Sigmoid colon (tissue), 7 donors: ENCODE measurements around the gene INO80E. TPM values are rescaled to one million over a fixed set of nuclear protein-coding genes. Genes with fewer than 3 reads are reported as not detected.
A peak's percentile ranks its signal among the peaks of the same experiment; 100 is the strongest.

Experiments used
- DNase-seq: peaks from one replicate; pipeline ENCODE4 v3.0.0-alpha.2; 2019
- H3K27ac ChIP-seq, 4 donors: fragments of 200-600 bp; sonication (generic); one replicate each; pipeline ENCODE4 v1.5.1; 2016 to 2019; ENCODE audit warnings: mild to moderate bottlenecking in 1 of 4
- H3K27me3 ChIP-seq, 3 donors: fragments of 200-600 bp; sonication (generic); one replicate each; pipeline ENCODE4 v1.5.1; 2019; ENCODE audit warnings: mild to moderate bottlenecking in 1 of 3
- H3K36me3 ChIP-seq, 4 donors: fragments of 200-600 bp; sonication (generic); one replicate each; pipeline ENCODE4 v1.5.1; 2016 to 2019
- H3K4me1 ChIP-seq, 4 donors: fragments of 200-600 bp; sonication (generic); one replicate each; pipeline ENCODE4 v1.5.1; 2017 to 2019
- H3K4me3 ChIP-seq, 4 donors: fragments of 200-600 bp; sonication (generic); one replicate each; pipeline ENCODE4 v1.5.1; 2017 to 2019; ENCODE audit warnings: mild to moderate bottlenecking in 2 of 4, moderate library complexity in 1 of 4
- H3K9me3 ChIP-seq, 4 donors: fragments of 200-600 bp in 3 of 4; sonication (generic) in 3 of 4; one replicate each; pipeline versions ENCODE4 v1.5.1 to v1.6.1; 2013 to 2019
- EP300 ChIP-seq, 4 donors: sonication (generic); formaldehyde crosslinking; IDR thresholded peaks; one replicate each; pipeline ENCODE4 v1.6.1; 2017; ENCODE audit warnings: antibody characterized with exemption in 4 of 4
- POLR2A ChIP-seq, 2 donors: fragments of 450-650 bp; IDR thresholded peaks; one replicate each; pipeline ENCODE4 v1.6.1; 2016; ENCODE audit warnings: antibody characterized with exemption in 2 of 2, mild to moderate bottlenecking in 2 of 2, moderate library complexity in 2 of 2
- POLR2AphosphoS5 ChIP-seq, 4 donors: sonication (generic); formaldehyde crosslinking; IDR thresholded peaks; one replicate each; pipeline ENCODE4 v1.6.1; 2017; ENCODE audit warnings: antibody characterized with exemption in 4 of 4
- WGBS, 2 donors: extraction: QIAGEN DNeasy Blood & Tissue Kit; methylation state at CpG; one replicate each; pipeline ENCODE4 v1.1.7; 2013; 5-methylcytosine and 5-hydroxymethylcytosine counted together
- intact Hi-C: fragments of 100-400 bp; cut with DNase I; formaldehyde crosslinking; loops from one replicate; pipeline ENCODE4 v1.15.1; 2023
- polyA plus RNA-seq, 3 donors: library from polyadenylated mRNA; stranded (reverse); fragments of 200-250 nt; gene quantifications; one replicate each; pipeline ENCODE4 v1.2.3, GENCODE V29; 2013
- total RNA-seq, 4 donors: library from RNA; depleted of rRNA; stranded (reverse); fragments of >200 nt; gene quantifications; one replicate each; pipeline ENCODE4 v1.1.0, GENCODE V29; 2016
- TF ChIP-seq, protein P1 (sequence below), 4 experiments: fragments of 450-650 bp in 3 of 4; fragments of 200-600 bp in 1 of 4; IDR thresholded peaks; one replicate each; pipeline ENCODE4 v1.5.1; 2016 to 2019; ENCODE audit warnings: antibody characterized with exemption in 4 of 4, mild to moderate bottlenecking in 3 of 4, moderate library complexity in 2 of 4
- donor health status: healthy with polysubstance abuse.
- donor health status: Bipolar disorder and iron deficiency.
- donor health status: healthy.

Gene INO80E
- total and polyA plus RNA-seq, 7 donors = 49.2 to 174 (median 59.8) TPM

DNA sequence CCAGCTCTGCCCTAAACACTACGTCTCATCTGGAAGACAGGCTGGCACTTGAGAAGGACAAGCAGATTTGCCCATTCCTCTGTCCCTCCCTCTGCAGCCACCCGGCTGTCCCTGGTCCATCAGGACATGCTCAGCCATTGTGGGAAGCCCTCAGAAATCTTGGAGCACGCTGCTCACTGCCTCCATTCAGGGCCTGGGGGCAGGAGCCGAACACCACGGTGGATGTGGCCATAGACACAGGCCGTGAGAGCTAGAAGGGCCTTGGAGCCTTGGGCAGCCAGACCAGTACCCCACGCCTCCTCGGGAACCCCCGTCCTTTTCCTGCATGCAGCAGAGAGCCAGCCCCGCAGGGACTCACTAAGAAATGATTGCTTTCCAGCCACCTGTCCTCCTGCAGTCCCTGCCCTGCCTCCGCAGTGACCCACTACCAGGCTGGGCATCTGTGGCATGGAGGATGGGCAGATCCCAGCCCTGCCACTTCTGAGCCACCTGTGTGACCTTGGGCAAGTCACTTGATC lies 11.4 kb downstream of the INO80E start:
- no peak overlapping the region for H3K4me3 ChIP-seq
- WGBS, 2 donors = 73 to 84% methylated on average over 11 of the region's 11 CpGs
- no peak overlapping the region for H3K27ac ChIP-seq
- peaks cover 0 to 28% (median 24%) of the 10 kb centered on the region in 4 donors for H3K4me1 ChIP-seq
- intact Hi-C loops = no loop called here
- TF ChIP-seq POLR2AphosphoS5 (IDR thresholded peaks at IDR 0.05) (peak in 1 of 4 donors; percentile 3), EP300 (IDR thresholded peaks at IDR 0.05) (no peak)
- no peak for DNase-seq
- H3K27me3 ChIP-seq = peaks cover 24 to 42% (median 36%) of the 10 kb centered on the region in 3 donors
- H3K9me3 ChIP-seq = no peaks in the 10 kb centered on the region
- peaks cover 0 to 7% (median 0%) of the 10 kb centered on the region in 4 donors for H3K36me3 ChIP-seq

DNA sequence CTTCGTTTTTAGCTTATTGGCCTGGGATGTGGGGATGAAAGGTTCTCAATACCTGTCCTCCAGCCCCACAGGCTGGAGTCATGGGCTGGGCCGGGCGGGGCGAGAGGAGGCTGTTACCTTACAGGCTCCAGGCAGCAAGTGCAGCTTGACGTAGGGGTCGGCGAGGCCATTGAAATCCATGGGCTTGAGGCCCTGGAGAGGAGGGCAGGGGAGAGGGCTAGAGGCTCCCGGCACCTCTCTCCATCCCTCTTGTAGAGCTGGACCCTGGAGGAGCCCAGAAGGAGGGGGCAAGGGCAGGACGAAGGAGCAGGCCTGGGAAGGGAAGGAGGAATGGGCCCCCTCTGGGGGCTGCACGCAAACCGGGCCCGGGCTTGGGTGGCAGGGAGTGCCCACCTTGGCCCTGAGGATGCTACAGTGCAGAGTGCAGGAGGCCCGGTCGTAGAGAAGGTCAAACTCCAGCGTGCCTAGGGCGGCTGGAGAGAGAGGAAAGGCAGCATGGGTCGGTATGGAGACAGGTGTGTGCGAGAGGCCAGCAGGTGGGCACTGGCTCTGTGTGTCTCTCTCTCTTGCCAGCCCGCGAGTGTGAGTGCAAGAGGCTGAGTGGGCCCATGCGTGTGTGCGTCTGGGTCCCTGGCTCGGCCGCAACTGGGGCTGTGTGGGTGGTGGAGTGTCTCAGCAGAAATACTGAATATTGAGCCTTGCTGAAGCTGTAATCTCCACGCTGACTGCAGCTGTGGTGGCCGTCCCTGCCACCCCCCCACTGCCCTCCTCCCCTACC lies 13.2 kb downstream of the INO80E start:
- DNase-seq = no peak
- intact Hi-C loops = no loop called here
- WGBS, 2 donors = 22 to 51% methylated on average over 26 of the region's 26 CpGs

DNA sequence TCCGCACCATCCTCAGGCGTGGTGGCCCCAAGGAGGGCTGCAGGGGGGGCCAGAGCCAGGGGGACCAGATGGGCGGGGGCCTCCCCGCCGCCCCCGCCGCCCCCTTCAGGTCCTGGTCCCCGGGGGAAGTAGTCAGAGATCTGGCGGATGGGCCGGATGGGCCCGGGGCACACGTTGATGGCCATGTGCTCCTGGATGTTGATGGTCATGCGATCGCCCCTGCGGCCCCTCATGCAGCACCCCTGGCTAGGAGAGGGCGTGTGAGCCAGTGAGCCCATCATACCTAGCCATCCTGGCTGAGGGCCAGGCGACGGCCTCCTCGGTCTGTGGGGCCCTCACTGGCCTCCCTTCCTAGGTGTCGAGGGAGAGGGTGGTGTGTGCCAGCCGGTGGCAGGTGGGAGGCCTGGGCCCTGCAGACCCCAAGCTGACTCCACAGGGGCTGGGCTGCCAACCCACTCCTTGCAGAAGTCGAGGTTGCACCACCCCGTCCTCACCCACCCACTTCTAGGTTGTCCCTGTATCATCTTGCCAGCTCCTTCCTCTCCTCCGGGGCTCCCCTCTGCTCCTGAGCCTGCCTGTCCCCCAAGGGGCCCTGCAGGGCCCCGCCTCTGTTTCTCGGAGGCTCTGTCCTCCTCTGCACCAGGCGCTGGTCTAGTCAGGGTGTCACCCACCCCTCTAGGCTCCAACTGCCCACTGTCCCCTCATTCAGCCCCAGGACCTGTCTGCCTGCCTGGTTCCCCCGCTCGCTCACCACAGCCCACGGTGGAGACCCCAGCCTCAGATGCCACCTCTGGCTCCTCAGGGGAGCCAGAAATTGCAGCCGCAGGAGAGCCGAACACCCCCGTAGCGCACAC lies 14.2 kb downstream of the INO80E start:
- 23 to 30% methylated on average over 34 of the region's 34 CpGs for WGBS, 2 donors
- intact Hi-C loops = no loop called here
- Histone ChIP-seq H3K27ac (no peak overlapping the region), H3K4me1 (peaks cover 0 to 23% (median 21%) of the 10 kb centered on the region in 4 donors), H3K27me3 (peaks cover 24 to 47% (median 41%) of the 10 kb centered on the region in 3 donors), H3K4me3 (peak overlapping the region in 3 of 4 donors; percentile 25 to 46 (median 40)), H3K9me3 (no peaks in the 10 kb centered on the region), H3K36me3 (no peaks in the 10 kb centered on the region)
- DNase-seq = no peak
- no peak for TF ChIP-seq POLR2A (IDR thresholded peaks at IDR 0.05)
- TF ChIP-seq POLR2AphosphoS5 (IDR thresholded peaks at IDR 0.05) = no peak
- no peak for TF ChIP-seq EP300 (IDR thresholded peaks at IDR 0.05)
- TF ChIP-seq, protein P1, sequence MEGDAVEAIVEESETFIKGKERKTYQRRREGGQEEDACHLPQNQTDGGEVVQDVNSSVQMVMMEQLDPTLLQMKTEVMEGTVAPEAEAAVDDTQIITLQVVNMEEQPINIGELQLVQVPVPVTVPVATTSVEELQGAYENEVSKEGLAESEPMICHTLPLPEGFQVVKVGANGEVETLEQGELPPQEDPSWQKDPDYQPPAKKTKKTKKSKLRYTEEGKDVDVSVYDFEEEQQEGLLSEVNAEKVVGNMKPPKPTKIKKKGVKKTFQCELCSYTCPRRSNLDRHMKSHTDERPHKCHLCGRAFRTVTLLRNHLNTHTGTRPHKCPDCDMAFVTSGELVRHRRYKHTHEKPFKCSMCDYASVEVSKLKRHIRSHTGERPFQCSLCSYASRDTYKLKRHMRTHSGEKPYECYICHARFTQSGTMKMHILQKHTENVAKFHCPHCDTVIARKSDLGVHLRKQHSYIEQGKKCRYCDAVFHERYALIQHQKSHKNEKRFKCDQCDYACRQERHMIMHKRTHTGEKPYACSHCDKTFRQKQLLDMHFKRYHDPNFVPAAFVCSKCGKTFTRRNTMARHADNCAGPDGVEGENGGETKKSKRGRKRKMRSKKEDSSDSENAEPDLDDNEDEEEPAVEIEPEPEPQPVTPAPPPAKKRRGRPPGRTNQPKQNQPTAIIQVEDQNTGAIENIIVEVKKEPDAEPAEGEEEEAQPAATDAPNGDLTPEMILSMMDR (IDR thresholded peaks at IDR 0.05) = no peak

More for the DNA sequence above, 13.2 kb downstream of the INO80E start:
- no peak for TF ChIP-seq POLR2AphosphoS5 (IDR thresholded peaks at IDR 0.05)
- TF ChIP-seq EP300 (IDR thresholded peaks at IDR 0.05) = no peak
- TF ChIP-seq, protein P1 (IDR thresholded peaks at IDR 0.05) = no peak
- peaks cover 24 to 47% (median 41%) of the 10 kb centered on the region in 3 donors for H3K27me3 ChIP-seq
- H3K27ac ChIP-seq = no peak overlapping the region
- no peaks in the 10 kb centered on the region for H3K36me3 ChIP-seq
- peaks cover 0 to 28% (median 24%) of the 10 kb centered on the region in 4 donors for H3K4me1 ChIP-seq
- H3K9me3 ChIP-seq = no peaks in the 10 kb centered on the region
- no peak overlapping the region for H3K4me3 ChIP-seq

DNA sequence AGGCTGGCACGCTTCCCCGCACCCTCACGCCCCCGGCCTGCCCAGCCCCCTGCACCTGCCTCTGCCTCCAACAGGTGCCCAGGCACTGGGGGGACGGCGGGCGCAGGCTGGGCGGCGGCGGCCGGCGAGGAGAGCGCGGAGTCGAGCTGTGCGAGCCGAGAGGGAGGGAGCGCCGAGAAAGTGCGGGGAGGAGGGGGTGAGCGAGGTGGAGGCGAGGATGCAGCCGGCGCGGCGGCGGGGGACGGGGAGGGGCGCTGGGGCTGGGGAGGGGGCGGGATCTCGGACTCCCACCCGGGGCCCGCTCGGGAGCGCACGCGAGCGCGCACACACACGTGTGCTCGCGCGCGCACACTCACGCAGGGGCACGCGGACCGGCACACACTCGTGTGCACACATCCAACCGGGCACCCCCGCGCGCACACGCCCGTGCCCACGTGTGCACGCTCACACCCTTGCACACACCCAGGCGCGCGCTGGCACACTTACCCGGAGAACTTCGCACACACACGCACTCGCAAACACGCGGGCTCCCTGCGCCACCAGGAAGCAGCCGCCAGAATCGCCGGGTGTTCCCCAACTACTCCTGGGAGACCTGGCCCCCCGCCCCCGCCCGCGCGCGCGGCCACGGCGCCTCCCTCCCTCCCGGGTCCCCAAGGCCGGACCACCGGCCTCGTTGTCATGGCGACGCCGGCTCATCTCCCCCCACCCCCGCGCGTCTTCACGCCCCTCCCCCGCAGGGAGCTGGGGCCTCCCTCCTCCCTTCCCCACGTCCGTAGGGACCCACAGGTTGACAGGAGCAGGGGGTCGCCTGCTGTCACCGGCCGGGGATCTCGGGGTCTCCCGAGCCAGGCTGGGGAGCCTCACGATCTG lies 15.0 kb downstream of the INO80E start, which contains the start of gene DOC2A:
TSS of gene DOC2A (minus strand) at position 184 of the 870 bp plus-strand sequence. CDS start 805 bp downstream, outside the sequence.
- 1% methylated on average over 99 of the region's 99 CpGs for WGBS, 2 donors
- Histone ChIP-seq H3K9me3 (no peaks in the 10 kb centered on the region), H3K27ac (no peak within 1 kb of the TSS), H3K36me3 (no peaks in the 10 kb centered on the region), H3K27me3 (peaks cover 24 to 47% (median 41%) of the 10 kb centered on the region in 3 donors), H3K4me3 (peak within 1 kb of the TSS; percentile 4 to 46 (median 32)), H3K4me1 (peaks cover 0 to 20% (median 17%) of the 10 kb centered on the region in 4 donors)
- TF ChIP-seq, protein P1 (IDR thresholded peaks at IDR 0.05) = no peak
- TF ChIP-seq EP300 (IDR thresholded peaks at IDR 0.05) (no peak), POLR2A (IDR thresholded peaks at IDR 0.05) (no peak), POLR2AphosphoS5 (IDR thresholded peaks at IDR 0.05) (no peak)
- no peak for DNase-seq
- intact Hi-C loops = no loop called here
